ENCODE data around the gene CCDC117.

- TF ChIP-seq CTCF (IDR thresholded peaks at IDR 0.05; ENCODE audit: low read depth, low read length, missing input control) (no peak), FOXA1 (IDR thresholded peaks at IDR 0.05) (no peak), REST (IDR thresholded peaks at IDR 0.05) (no peak), ZBTB33 (IDR thresholded peaks at IDR 0.05) (no peak), RAD21 (IDR thresholded peaks at IDR 0.05) (no peak), YY1 (IDR thresholded peaks at IDR 0.05) (no peak), GABPA (IDR thresholded peaks at IDR 0.05 in 1 of 2, conservative IDR thresholded peaks at IDR 0.05 in 1 of 2) (no peak), SP1 (IDR thresholded peaks at IDR 0.05) (no peak)
Measured at GRCh38 chr22:28774378-28774777, 1.9 kb downstream of the CCDC117 start.

Measured in liver (tissue), 3 donors.